ENCODE data around the gene MPV17L.
"Not testable (repeated sequence)": the region's sequence is repeated elsewhere in the genome, so short reads cannot be mapped to it uniquely, and the experiment has no call there.

Gene MPV17L

DNA sequence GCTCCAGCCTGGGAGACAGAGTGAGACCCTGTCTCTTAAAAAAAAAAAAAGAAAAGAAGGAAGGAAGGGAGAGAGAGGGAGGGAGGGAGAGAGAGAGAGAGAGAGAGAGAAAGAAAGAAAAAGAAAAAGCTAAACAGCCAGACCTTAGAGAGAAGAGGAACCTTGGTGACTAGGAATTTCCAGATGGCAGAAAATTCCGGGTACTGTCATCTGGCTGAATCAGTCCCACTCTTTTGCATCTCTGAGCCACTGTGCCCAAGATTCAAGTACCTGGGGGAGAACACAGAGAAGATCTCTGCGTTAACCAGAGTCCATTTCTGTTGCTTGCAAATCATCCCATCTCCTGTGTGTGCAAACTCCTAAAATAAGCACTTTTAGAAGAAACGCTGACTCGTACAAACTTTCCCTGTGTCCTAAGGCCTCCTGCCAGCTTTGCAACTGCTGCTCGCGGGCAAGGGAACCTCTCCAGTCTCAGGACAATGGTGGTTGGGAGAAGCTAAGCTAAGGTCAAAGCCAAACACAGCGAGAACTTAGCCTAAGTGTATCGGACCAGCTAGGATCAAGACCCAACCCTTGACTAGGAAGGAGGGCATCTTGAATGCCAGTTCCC lies 56.8 kb downstream of the MPV17L start:
- no peak for DNase-seq (ENCODE audit: low spot score)

- not testable (repeated sequence) for DNase-seq (ENCODE audit: low spot score)
Observed at GRCh38 chr16:15453296-15453695, 57.7 kb downstream of the MPV17L start.

DNA sequence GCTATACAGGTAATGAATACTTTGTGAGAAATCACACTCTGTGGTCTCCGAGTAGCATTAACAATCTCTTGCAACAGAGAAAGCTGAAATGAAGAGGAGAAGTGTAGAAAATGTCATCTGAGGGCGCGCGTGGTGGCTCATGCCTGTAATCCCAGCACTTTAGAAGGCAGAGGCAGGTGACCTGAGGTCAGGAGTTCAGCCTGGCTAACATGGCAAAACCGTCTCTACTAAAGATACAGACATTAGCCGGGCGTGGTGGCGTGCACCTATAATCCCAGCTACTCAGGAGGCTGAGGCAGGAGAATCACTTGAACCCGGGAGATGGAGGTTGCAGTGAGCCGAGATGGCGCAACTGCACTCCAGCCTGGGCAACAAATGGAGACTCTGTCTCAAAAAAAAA lies 59.4 kb downstream of the MPV17L start:
- not testable (repeated sequence) for DNase-seq (ENCODE audit: low spot score)

- no peak for DNase-seq (ENCODE audit: low spot score)
Observed at GRCh38 chr16:15457400-15457799, 61.8 kb downstream of the MPV17L start.

DNA sequence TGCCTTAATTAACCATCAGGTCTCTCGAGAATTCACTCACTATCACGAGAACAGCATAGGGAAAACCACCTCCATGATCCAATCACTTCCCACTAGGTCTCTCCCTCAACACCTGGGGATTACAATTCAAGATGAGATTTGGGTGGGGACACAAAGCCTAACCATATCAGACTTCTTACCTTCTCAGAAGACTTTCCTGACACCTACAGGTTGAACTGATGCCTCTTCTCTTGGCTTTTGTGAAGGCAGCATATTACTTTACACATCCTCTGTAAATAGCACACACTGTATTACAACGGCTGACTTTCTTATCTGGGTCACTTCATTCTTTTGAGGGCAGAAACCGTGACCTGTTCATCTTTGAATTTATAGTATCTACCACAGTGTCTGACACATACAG lies 62.4 kb downstream of the MPV17L start:
- no peak for DNase-seq (ENCODE audit: low spot score)

DNA sequence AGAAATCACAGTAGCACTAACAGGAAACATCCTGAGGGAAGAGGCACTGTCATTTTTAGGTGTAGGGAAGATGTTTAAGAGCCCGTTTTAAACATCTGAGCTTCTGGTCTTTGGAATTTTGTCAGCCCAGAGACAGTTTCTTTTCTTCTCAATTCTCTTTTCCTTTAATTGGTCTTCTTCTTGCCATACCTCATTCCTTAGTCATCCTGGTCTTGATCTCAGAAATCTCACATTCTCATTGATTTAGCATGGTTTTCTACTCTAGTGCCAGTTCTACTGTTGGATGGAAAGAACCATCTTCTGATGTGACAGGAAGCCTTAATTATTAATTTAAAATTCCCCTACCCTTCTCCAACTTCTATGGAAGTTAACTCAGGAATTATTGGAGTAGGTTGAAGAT lies 64.2 kb downstream of the MPV17L start:
- no peak for DNase-seq (ENCODE audit: low spot score)

DNA sequence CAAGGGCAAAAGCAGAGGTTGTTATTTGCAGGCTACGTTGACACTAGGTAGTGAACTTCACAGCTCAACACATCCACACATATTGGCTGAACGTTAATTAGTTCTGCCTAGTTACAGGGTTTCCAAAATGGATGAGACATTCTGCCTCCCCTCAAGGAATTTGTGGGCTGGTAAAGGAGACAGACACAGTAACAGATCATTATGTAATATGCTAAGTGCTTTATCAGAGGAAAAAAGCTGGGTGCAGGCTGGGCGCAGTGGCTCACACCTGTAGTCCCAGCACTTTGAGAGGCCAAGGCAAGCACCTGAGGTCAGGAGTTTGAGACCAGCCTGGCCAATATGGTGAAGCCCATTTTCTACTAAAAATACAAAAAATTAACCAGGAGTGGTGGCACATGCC lies 65.0 kb downstream of the MPV17L start:
- DNase-seq (ENCODE audit: low spot score): no peak

DNA sequence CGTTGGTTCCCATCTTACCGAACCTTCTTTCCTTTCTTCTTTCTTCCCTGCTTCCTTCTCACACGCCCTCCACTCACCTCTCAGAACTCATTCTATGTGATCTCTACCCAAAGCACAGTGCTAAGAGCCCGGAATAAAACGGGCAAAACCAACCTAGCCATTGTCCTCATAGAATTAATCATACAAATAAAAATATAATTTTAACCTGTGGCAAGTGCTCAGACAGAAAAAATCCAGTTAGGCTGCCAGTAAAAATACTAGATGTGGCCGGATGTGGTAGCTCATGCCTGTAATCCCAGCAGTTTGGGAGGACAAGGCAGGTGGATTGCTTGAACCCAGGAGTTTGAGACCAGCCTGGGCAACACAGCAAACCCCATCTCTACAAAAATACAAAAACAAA lies 65.8 kb downstream of the MPV17L start:
- DNase-seq (ENCODE audit: low spot score): no peak
